Inflammatory macrophage (primary cell): ENCODE measurements around the gene S100PBP.
"Not testable (repeated sequence)": the region's sequence is repeated elsewhere in the genome, so short reads cannot be mapped to it uniquely, and the experiment has no call there.

Experiments
- DNase-seq, 2 donors: peaks; one replicate each; pipeline ENCODE4 v3.0.0-alpha.2; 2020 to 2022

The S100PBP gene

DNA sequence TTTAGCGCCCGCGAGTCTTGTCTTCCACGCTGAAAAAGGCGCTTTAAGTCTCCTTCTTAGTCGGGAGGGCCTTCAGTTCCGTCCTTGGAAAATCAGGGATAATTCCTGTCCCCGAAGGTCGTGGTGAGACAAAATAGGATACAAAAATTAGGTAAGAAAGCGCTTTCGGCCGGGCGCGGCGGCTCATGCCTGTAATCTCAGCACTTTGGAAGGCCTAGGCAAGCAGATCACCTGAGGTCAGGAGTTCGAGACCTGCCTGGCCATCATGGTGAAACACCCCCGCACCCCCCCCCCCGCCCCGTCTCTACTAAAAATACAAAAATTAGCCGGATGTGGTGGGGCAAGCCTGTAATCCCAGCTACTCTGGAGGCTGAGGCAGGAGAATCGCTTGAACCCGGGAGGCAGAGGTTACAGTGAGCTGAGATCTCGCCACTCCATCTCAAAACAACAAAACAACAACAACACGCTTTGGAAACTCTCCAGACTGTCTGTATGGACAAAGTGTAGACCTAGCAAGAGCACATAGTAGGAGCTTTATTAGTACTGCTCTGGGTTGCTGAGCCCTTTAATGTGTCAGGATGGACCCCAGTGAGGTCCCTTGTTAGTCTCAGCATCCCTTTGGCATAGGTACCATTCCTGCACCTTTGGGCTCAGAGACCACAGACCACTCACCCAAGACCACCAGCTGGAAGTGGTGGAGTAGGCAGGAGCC is 84.5 kb downstream of the S100PBP start:
- no peak for DNase-seq

DNA sequence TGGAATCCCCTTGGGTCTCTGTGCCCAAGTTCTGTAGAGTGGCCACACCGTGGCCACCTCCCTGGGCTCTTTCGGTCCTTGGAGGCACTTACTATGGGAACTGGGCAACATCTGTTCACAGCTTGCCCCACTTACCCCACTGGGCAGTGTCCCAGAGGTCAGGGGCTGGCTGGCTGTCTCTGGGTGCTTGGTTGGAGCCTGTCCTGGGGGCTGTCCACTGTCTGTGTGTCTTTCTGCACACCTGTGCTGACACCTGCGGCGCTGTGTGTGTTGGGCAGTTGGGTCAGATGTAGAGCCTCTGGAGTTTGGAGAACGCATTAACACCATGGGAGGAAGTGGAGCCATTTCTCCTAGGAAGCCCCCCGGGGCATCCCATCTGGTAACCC is 85.1 kb downstream of the S100PBP start:
- DNase-seq = no peak

DNA sequence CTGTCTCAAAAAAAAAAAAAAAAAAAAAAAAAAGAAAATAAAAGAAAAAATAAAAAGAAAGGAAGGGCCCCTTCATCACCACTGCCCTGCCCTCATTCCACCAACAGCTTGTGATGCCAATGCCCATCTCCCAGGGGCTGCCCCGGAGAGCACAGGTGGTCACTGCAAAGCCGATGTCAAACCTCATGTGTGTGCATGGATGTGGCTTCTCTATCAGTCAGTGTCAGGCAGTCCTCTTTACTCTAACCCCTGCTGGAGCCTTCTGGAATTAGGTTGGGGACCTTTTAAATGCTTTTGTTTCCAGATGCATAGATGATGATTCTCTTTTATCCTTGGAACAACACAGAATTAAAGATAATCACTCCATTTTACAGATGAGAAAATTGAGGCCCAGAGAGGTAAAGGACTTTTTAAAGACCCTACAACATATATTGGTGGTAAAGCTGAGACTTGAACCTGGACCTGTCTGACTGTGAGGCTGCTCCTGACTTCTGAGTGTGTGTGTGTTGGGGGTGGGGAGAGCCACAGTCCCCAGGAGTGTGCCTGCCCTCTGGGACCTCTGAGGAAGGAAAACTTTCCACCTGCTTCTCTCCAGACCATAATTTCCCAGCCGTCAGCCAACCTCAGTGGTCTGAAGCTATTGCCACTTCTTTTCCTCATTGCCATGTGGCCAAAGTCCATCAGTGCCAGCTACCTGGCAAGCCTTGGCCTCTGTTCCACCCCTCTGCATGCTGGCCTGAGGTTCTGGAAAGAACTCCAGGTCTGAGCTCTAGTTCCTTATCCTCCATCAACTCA is 86.7 kb downstream of the S100PBP start:
- DNase-seq = no peak

DNA sequence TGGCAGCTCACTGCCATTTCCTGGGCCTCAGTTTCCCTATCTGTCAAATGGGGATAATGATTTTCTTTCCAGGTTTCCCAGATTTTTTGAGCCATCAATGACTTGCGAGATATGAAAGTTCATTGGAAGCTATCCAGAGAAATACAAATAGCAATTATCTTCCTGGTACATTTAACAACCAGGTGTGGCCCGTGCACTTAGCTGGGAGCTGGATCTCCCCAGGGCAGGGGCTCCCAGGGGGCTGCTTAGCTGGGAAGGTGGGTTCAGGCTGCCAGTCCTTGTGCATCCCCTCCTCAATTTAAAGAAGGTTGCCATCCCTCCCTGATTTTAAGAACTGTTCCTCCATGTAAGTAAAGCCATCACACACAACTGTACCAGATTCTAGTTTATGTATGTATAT is 87.3 kb downstream of the S100PBP start:
- no peak for DNase-seq

DNA sequence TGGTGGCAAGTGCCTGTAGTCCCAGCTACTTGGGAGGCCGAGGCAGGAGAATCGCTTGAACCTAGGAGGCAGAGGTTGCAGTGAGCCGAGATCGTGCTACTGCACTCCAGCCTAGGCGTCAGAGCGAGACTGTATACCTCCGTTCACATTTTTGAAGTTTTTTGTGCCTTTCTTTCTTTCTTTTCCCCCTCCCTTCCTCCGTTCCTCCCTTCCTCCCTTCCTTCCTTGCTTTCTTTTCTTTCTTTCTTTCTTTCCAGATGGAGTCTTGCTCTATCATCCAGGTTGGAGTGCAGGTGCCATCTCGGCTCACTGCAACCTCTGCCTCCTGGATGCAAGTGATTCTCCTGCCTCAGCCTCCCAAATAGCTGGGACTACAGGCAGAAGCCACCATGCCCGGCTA is 88.1 kb downstream of the S100PBP start:
- not testable (repeated sequence) for DNase-seq

DNA sequence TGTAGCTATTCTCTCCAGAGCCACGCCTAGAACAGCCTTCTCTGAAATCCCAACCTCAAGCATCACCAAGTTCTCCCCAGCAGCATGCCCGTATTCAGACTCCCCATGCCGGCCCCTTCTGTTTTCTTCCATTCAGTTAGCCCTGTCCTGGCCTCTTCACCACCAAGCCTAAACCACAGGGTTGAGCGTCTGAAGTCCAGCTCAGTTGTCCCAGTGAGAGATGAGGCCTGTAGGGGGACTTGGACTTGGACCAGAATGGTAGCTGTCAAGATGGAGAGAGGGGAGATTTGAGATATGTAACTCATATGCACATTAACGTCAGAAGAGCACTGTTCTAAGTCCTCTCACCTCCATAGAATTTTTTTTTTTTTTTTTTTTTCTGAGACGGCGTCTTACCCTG is 89.2 kb downstream of the S100PBP start:
- DNase-seq = no peak

DNA sequence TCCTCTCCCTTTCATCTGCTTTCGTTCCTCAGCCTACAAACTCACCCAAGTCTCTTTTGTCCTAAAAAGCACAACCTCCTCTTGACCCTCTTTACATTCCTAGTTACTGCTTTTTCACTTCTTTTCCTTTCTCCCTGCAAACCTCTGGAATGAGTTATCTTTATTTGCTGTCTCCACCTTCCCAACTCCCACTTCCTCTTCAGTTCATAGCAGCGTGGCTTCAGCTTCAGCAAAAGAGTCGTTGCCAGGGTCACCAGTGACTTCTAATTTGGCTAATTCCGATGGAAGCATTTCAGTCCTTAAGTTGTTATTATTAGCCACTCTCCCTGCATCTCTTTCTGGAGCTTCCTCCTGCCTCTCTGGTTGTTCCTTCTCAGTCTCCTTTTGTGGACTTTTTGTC is 90.0 kb downstream of the S100PBP start:
- no peak for DNase-seq
